MCF 10A (cell line): ENCODE results near the gene PRKN. TPM values are rescaled to one million over a fixed set of nuclear protein-coding genes. Genes with fewer than 3 reads are reported as not detected.
A peak's percentile ranks its signal among the peaks of the same experiment; 100 is the strongest.
"Not testable (repeated sequence)": the region's sequence is repeated elsewhere in the genome, so short reads cannot be mapped to it uniquely, and the experiment has no call there.

ENCODE experiments used
- BruUV-seq: library from RNA; stranded (reverse); fragments of 400-500 nt; replicated peaks from 2 replicates; lab custom pipeline; 2021; lab: Mats Ljungman, UMichigan
- CTCF ChIA-PET: fragments of 300-600 bp; sonication (Branson Sonifier 250); formaldehyde crosslinking; extraction: SDS; loops from one replicate; lab custom pipeline; 2021; ENCODE audit warnings: antibody characterized with exemption, inconsistent platforms; lab: Yijun Ruan, JAX
- POLR2A ChIA-PET: fragments of 300-600, 350-650 bp; sonication (Branson Sonifier 250); formaldehyde crosslinking; extraction: SDS; loops from one replicate; lab custom pipeline; 2020; ENCODE audit warnings: antibody characterized with exemption, inconsistent platforms; lab: Yijun Ruan, JAX
- DNase-seq: peaks from one replicate; pipeline ENCODE4 v3.0.0-alpha.2; 2018; ENCODE audit not compliant: unreplicated experiment
- H3K27ac Mint-ChIP-seq: one replicate; pipeline ENCODE4 v1.8.0; 2022; ENCODE audit warnings: mild to moderate bottlenecking, low read depth, mixed read lengths; ENCODE audit not compliant: unreplicated experiment
- H3K27me3 Mint-ChIP-seq: one replicate; pipeline ENCODE4 v1.8.0; 2022; ENCODE audit warnings: mixed read lengths; ENCODE audit not compliant: insufficient read depth, unreplicated experiment
- H3K36me3 Mint-ChIP-seq: one replicate; pipeline ENCODE4 v1.8.0; 2022; ENCODE audit warnings: mild to moderate bottlenecking, moderate library complexity, mixed read lengths; ENCODE audit not compliant: insufficient read depth, unreplicated experiment
- H3K4me1 Mint-ChIP-seq: one replicate; pipeline ENCODE4 v1.8.0; 2022; ENCODE audit warnings: mixed read lengths; ENCODE audit not compliant: insufficient read depth, unreplicated experiment
- H3K4me3 Mint-ChIP-seq: one replicate; pipeline ENCODE4 v1.8.0; 2022; ENCODE audit warnings: mild to moderate bottlenecking, moderate library complexity, mixed read lengths; ENCODE audit not compliant: unreplicated experiment
- H3K9me3 Mint-ChIP-seq: one replicate; pipeline ENCODE4 v1.8.0; 2022; ENCODE audit warnings: mixed read lengths; ENCODE audit not compliant: unreplicated experiment
- intact Hi-C: fragments of 100-400 bp; cut with micrococcal nuclease; formaldehyde crosslinking; loops from 2 replicates; pipeline ENCODE4 v1.14.1; 2022
- total RNA-seq: library from RNA; stranded (reverse); gene quantifications from 2 replicates; pipeline ENCODE4 v1.2.3, GENCODE V29; 2022
- TF ChIP-seq, protein P1 (sequence below): fragments of 200-600 bp; IDR thresholded peaks from one replicate; pipeline ENCODE4 v1.8.0; 2022; ENCODE audit warnings: antibody characterized with exemption, mild to moderate bottlenecking; ENCODE audit not compliant: unreplicated experiment

PRKN gene
- total RNA-seq, 1 experiment from 2014 or later: 2.5 TPM

DNA sequence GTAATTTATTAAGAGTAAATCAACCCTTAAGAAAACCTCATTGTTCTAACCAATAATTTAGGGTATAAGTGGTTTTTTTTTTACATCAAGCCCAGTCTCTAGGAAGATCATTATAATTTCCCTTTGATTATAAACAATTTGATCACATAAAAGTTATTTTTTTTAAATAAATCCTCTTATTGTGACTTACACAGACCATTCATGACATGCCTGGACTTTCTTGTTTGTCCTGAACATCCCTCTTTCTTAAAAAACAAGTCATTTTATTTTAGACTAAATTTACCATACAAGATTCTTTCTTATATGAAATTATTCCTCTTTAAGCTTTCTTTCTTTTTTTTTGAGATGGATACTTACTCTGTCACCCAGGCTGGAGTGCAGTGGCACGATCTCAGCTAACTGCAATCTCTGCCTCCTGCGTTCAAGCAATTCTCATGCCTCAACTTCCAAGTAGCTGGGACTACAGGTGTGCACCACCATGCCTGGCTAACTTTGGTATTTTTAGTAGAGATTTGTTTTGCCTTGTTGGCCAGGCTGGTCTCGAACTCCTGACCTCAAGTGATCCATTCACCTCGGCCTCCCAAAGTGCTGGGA lies 1400.1 kb downstream of the PRKN start:
- TF ChIP-seq, protein P1, sequence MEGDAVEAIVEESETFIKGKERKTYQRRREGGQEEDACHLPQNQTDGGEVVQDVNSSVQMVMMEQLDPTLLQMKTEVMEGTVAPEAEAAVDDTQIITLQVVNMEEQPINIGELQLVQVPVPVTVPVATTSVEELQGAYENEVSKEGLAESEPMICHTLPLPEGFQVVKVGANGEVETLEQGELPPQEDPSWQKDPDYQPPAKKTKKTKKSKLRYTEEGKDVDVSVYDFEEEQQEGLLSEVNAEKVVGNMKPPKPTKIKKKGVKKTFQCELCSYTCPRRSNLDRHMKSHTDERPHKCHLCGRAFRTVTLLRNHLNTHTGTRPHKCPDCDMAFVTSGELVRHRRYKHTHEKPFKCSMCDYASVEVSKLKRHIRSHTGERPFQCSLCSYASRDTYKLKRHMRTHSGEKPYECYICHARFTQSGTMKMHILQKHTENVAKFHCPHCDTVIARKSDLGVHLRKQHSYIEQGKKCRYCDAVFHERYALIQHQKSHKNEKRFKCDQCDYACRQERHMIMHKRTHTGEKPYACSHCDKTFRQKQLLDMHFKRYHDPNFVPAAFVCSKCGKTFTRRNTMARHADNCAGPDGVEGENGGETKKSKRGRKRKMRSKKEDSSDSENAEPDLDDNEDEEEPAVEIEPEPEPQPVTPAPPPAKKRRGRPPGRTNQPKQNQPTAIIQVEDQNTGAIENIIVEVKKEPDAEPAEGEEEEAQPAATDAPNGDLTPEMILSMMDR: no peak
- intact Hi-C loops: no loop called here
- no TSS peak for BruUV-seq
- no peaks in the 10 kb centered on the region for H3K36me3 Mint-ChIP-seq
- CTCF ChIA-PET: no interaction called here
- no peak overlapping the region for H3K4me3 Mint-ChIP-seq
- no peaks in the 10 kb centered on the region for H3K4me1 Mint-ChIP-seq
- DNase-seq: peak; percentile 37
- H3K27me3 Mint-ChIP-seq: no peaks in the 10 kb centered on the region
- no peak overlapping the region for H3K27ac Mint-ChIP-seq
- H3K9me3 Mint-ChIP-seq: peaks cover 20% of the 10 kb centered on the region
- POLR2A ChIA-PET: no interaction called here

DNA sequence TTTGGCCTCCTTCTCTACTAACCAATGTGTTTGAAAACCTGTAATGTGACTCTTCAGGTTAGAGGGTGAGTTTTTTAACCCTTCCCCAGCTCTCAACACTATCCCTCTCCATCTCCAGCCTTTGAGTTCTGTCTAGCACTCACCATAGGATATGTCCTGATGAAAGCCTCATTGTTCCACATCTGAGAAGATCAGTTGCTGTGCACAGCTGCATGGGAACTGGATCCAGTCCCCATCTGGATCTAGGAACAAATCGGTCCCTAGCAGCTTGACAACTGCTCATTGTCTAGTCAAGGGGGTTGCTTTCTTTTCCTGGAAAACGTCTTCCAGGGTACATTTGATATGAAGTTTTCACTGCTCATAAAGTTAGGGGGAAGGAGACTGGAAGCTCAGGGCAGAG lies 1408.3 kb downstream of the PRKN start:
- CTCF ChIA-PET: no interaction called here
- Mint-ChIP-seq H3K4me1 (no peaks in the 10 kb centered on the region), H3K27me3 (no peaks in the 10 kb centered on the region), H3K27ac (no peak overlapping the region), H3K36me3 (peaks cover 6% of the 10 kb centered on the region), H3K9me3 (peaks cover 10% of the 10 kb centered on the region), H3K4me3 (no peak overlapping the region)
- intact Hi-C loops: no loop called here
- POLR2A ChIA-PET: no interaction called here
- no peak for DNase-seq
- no TSS peak for BruUV-seq
- TF ChIP-seq, protein P1: no peak

DNA sequence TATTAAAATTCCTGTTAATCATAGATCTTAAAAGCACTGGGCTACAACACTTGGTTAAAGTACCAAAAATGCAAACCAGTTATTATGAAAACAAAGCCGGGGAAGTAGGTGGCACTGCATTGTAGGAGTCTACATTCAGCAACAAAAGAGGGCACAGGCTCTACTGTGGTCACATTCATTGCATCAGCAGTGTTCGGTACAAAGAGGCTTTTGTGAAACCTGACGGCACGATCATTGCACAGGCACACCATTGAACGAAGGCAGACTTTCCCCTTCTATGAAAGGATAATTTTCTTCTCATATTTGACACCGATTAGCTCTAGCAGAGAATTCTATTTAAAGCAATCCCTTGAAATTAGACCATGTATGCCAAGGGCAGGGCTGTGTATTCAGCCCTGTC lies 1409.1 kb downstream of the PRKN start:
- intact Hi-C loops: no loop called here
- H3K4me3 Mint-ChIP-seq: no peak overlapping the region
- CTCF ChIA-PET: no interaction called here
- H3K4me1 Mint-ChIP-seq: no peaks in the 10 kb centered on the region
- peaks cover 6% of the 10 kb centered on the region for H3K36me3 Mint-ChIP-seq
- no TSS peak for BruUV-seq
- POLR2A ChIA-PET: no interaction called here
- H3K27me3 Mint-ChIP-seq: no peaks in the 10 kb centered on the region
- H3K9me3 Mint-ChIP-seq: peaks cover 14% of the 10 kb centered on the region
- no peak for DNase-seq
- TF ChIP-seq, protein P1: no peak
- no peak overlapping the region for H3K27ac Mint-ChIP-seq

DNA sequence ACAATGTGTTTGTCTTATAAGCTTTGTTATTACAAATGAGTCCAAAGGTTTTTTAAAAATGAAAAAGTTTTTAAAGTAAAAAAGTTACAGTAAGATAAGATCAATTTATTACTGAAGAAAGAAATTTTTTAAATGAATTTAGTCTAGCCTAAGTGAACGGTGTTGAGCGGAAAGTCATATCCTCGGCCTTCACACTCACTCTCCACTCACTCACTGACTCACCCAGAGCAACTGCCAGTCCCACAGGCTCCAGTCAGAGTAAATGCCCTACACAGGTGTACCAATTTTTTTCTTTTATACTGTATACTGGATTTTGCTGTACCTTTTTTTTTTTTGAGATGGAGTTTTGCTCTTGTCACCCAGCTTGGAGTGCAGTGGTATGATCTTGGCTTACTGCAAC lies 1411.0 kb downstream of the PRKN start:
- Mint-ChIP-seq H3K4me3 (no peak overlapping the region), H3K36me3 (peaks cover 6% of the 10 kb centered on the region), H3K27me3 (no peaks in the 10 kb centered on the region), H3K4me1 (no peaks in the 10 kb centered on the region), H3K27ac (no peak overlapping the region), H3K9me3 (peaks cover 14% of the 10 kb centered on the region)
- POLR2A ChIA-PET: no interaction called here
- BruUV-seq: no TSS peak
- no peak for DNase-seq
- TF ChIP-seq, protein P1: no peak
- CTCF ChIA-PET: interaction anchor here (1.1 kb wide), 1 partner anchor 54 kb away, joined by 5 read pairs; no protein-coding TSS in a partner anchor
- intact Hi-C loops: no loop called here

DNA sequence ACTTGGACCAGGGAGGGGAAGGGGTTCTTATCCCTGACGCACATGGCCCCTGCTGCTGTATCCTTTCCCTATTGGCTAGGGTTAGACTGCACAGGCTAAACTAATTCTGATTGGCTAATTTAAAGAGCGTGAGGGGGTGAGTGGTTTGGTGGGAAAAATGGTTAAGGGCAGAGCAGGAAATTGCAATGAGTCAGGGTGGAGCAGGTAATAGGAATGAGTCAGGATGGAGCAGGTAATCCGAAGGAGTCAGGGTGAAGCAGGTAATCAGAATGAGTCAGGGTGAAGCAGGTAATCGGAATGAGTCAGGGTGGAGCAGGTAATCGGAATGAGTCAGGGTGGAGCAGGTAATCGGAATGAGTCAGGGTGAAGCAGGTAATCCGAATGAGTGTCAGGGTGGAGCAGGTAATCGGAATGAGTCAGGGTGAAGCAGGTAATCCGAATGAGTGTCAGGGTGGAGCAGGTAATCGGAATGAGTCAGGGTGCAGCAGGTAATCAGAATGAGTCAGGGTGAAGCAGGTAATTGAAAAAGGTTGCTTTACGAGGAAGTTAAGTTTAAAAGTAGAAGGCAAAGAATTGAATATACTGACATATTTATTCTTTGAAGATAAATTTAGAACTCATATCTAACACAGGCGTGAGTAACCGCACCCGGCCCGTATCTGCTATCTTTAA lies 1412.2 kb downstream of the PRKN start:
- CTCF ChIA-PET: interaction anchor here (1.1 kb wide), 1 partner anchor 55 kb away, joined by 5 read pairs; no protein-coding TSS in a partner anchor
- H3K36me3 Mint-ChIP-seq, H3K4me1 Mint-ChIP-seq, H3K27me3 Mint-ChIP-seq, BruUV-seq, intact Hi-C loops, H3K27ac Mint-ChIP-seq, POLR2A ChIA-PET, H3K4me3 Mint-ChIP-seq: not testable (repeated sequence)
- peaks cover 14% of the 10 kb centered on the region for H3K9me3 Mint-ChIP-seq
- DNase-seq: peak; percentile 13

DNA sequence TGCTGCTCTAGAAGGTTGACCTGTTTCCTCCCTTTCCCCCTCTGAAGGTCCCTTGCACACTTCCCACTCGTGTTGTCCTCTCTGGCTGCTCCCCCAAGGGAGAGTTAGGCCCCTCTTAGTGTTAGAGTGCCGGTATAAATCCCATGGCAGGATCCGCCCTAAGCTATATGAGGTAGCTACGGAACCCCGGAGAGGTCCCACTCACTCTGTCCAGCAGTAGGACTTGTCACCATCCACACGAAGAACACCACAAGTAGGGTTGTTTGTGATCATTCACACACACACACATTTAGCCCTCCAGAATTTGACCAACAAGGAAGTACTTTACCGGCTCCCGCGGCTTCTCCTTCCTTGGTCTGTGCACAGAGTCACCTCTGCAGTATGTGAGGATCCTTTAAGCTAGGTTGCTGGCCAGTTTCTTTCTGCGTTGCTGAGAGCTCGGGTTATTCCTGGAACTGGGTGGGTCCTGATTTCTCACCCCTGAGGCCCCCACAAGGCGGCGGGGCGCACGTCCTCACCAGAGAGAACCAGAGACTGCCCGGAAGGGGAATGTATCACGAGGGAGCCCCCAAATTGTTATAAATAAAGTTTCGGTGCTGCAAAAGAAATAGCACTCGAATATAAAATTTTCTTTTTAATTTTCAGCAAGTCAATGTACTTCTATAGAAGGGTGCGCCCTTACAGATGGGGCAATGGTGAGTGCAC lies 1412.9 kb downstream of the PRKN start:
- Mint-ChIP-seq H3K9me3 (peaks cover 14% of the 10 kb centered on the region), H3K27ac (peak overlapping the region; percentile 49)
- POLR2A ChIA-PET, H3K4me1 Mint-ChIP-seq, H3K36me3 Mint-ChIP-seq, CTCF ChIA-PET, BruUV-seq, intact Hi-C loops, H3K27me3 Mint-ChIP-seq, H3K4me3 Mint-ChIP-seq, DNase-seq: not testable (repeated sequence)
